K562 (cell line): Measurements from ENCODE around the gene HOXD1.

Experiments
- CTCF ChIP-seq, 3 experiments: IDR thresholded peaks in 2 of 3; conservative IDR thresholded peaks in 1 of 3; 2 replicates each; pipeline ENCODE4 v1.5.1; 2011 to 2012; ENCODE audit warnings: low read length in 3 of 3, mild to moderate bottlenecking in 3 of 3, control low read depth in 2 of 3, improper control_type of control experiment in 1 of 3, inconsistent platforms in 1 of 3, low read depth in 1 of 3, mixed read lengths in 1 of 3, moderate library complexity in 1 of 3; ENCODE audit not compliant: insufficient read depth in 2 of 3
- E2F5 ChIP-seq: sonication (generic); formaldehyde crosslinking; IDR thresholded peaks from 2 replicates; pipeline ENCODE4 v1.8.0; 2022; ENCODE audit warnings: mild to moderate bottlenecking, missing genetic modification reagents
- SIRT6 ChIP-seq: IDR thresholded peaks from one replicate; pipeline ENCODE4 v1.6.1; 2012; ENCODE audit warnings: low read depth, mild to moderate bottlenecking, control low read depth, inconsistent platforms, low read length, moderate library complexity
- SPI1 ChIP-seq: IDR thresholded peaks from 2 replicates; pipeline ENCODE4 v1.6.1; 2011; ENCODE audit warnings: low read depth, low read length, control low read depth, borderline replicate concordance
- ZNF384 ChIP-seq: IDR thresholded peaks from 2 replicates; pipeline ENCODE4 v1.6.1; 2012; ENCODE audit warnings: low read depth, low read length, improper control_type of control experiment

- TF ChIP-seq CTCF (IDR thresholded peaks at IDR 0.05 in 2 of 3, conservative IDR thresholded peaks at IDR 0.05 in 1 of 3; ENCODE audit: insufficient read depth in 2 of 3, low read depth in 1 of 3, low read length in 3 of 3) = no peak
- no peak for TF ChIP-seq ZNF384
- TF ChIP-seq SIRT6 = no peak
- no peak for TF ChIP-seq SPI1
- TF ChIP-seq E2F5 (CRISPR knock-in tag) = no peak
Measured at GRCh38 chr2:176147800-176148496, 40.5 kb upstream of the HOXD1 start.
